Mucosa of stomach (tissue), 1 donor: ENCODE data around the gene SGCD.

ENCODE experiments used
- H3K27me3 ChIP-seq: one replicate; pipeline ENCODE4 v1.7.0; 2013; ENCODE audit warnings: mild to moderate bottlenecking, low read length; ENCODE audit not compliant: control insufficient read depth, insufficient read depth
- H3K36me3 ChIP-seq: one replicate; pipeline ENCODE4 v1.7.0; 2013; ENCODE audit warnings: low read length; ENCODE audit not compliant: control insufficient read depth, insufficient read depth
- H3K4me1 ChIP-seq: one replicate; pipeline ENCODE4 v1.7.0; 2013; ENCODE audit warnings: mild to moderate bottlenecking, low read length; ENCODE audit not compliant: control insufficient read depth, insufficient read depth
- H3K4me3 ChIP-seq: one replicate; pipeline ENCODE4 v1.7.0; 2013; ENCODE audit warnings: low read length
- H3K9ac ChIP-seq: one replicate; pipeline ENCODE4 v1.7.0; 2013; ENCODE audit warnings: mild to moderate bottlenecking, low read length, moderate library complexity
- H3K9me3 ChIP-seq: one replicate; pipeline ENCODE4 v1.7.0; 2013; ENCODE audit warnings: mild to moderate bottlenecking, low read length, moderate library complexity; ENCODE audit not compliant: control insufficient read depth
- donor health status: Pancreatic carcinoma.

SGCD gene

GRCh38 chr5:156409834-156410233 lies 82.9 kb downstream of the SGCD start:
- Histone ChIP-seq H3K9ac (no peak overlapping the region), H3K4me3 (no peak overlapping the region), H3K27me3 (no peaks in the 10 kb centered on the region), H3K4me1 (no peaks in the 10 kb centered on the region), H3K36me3 (no peaks in the 10 kb centered on the region), H3K9me3 (no peaks in the 10 kb centered on the region)

DNA sequence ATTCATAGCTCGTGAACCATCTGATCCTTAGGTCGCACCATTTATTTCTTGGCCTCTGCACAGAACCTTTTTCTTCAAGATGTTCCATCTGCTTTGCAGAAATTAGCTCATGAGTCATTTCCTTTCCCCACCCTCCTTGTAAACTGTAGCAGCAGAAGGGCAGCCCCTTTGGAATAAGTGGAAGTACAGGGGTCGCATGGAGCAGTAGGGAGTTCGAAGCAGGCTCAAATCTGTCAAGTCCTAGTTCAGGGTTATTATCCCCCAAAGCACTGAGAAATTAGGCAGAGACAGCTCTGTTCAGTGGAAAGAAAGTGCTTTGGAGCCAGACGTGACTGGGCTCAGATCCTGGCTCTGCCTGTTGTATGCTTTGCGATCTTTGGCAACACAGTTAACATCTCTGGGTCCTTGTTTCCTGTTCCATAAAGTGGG lies 84.2 kb downstream of the SGCD start:
- no peaks in the 10 kb centered on the region for H3K36me3 ChIP-seq
- H3K4me1 ChIP-seq: no peaks in the 10 kb centered on the region
- H3K27me3 ChIP-seq: no peaks in the 10 kb centered on the region
- no peak overlapping the region for H3K9ac ChIP-seq
- H3K9me3 ChIP-seq: no peaks in the 10 kb centered on the region
- H3K4me3 ChIP-seq: no peak overlapping the region

DNA sequence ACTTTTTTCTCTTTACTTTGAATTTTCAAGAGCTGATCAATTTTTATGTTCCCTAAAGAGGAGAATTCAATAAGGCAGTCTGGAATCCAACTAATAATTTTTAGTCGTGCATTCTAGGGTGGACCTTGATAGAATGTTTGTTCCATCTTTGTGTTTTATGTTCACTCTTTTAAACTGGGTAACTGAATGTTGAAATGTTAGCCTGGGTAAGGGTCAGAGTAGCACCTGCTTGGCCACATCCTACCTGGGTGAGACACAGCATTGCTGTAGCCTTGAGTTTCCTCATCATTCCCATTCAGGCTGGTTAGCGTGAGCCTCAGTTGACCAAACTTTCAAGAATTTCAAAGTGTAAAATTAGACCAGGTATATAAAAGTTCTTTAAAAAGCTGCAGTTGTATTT lies 85.0 kb downstream of the SGCD start:
- no peaks in the 10 kb centered on the region for H3K36me3 ChIP-seq
- H3K4me1 ChIP-seq: no peaks in the 10 kb centered on the region
- no peaks in the 10 kb centered on the region for H3K9me3 ChIP-seq
- no peaks in the 10 kb centered on the region for H3K27me3 ChIP-seq
- H3K9ac ChIP-seq: no peak overlapping the region
- H3K4me3 ChIP-seq: no peak overlapping the region

GRCh38 chr5:156414391-156414790 lies 87.4 kb downstream of the SGCD start:
- no peaks in the 10 kb centered on the region for H3K4me1 ChIP-seq
- no peak overlapping the region for H3K4me3 ChIP-seq
- H3K36me3 ChIP-seq: no peaks in the 10 kb centered on the region
- H3K9me3 ChIP-seq: no peaks in the 10 kb centered on the region
- H3K9ac ChIP-seq: no peak overlapping the region
- H3K27me3 ChIP-seq: no peaks in the 10 kb centered on the region

GRCh38 chr5:156419661-156420060 lies 92.7 kb downstream of the SGCD start:
- Histone ChIP-seq H3K9me3 (no peaks in the 10 kb centered on the region), H3K36me3 (no peaks in the 10 kb centered on the region)

DNA sequence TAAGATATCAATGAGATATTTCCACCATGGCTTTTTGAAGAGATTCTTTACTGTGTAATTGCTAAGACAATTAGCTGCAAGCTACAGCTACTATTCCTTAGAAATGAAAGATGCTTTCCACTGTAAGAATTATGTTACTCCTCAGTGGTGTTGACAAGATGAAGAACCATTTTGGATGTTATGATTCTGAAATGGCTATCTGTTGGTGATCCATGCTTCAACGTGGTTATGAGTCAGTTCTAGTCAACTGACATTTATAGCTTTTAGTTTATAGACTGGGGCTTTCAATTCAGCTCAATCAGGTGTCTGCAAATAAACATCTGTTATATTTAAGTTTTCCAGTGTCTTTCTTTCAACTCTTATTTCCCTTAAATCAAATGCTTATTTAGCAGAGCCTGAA lies 93.7 kb downstream of the SGCD start:
- Histone ChIP-seq H3K4me3 (no peak overlapping the region), H3K4me1 (no peaks in the 10 kb centered on the region), H3K36me3 (no peaks in the 10 kb centered on the region), H3K9me3 (no peaks in the 10 kb centered on the region), H3K9ac (no peak overlapping the region), H3K27me3 (no peaks in the 10 kb centered on the region)

More at GRCh38 chr5:156419661-156420060, 92.7 kb downstream of the SGCD start:
- Histone ChIP-seq H3K4me3 (no peak overlapping the region), H3K9ac (no peak overlapping the region), H3K4me1 (no peaks in the 10 kb centered on the region), H3K27me3 (no peaks in the 10 kb centered on the region)

GRCh38 chr5:156421798-156422197 lies 94.8 kb downstream of the SGCD start:
- no peaks in the 10 kb centered on the region for H3K36me3 ChIP-seq
- H3K9ac ChIP-seq: no peak overlapping the region
- H3K27me3 ChIP-seq: no peaks in the 10 kb centered on the region
- no peaks in the 10 kb centered on the region for H3K4me1 ChIP-seq
- no peak overlapping the region for H3K4me3 ChIP-seq
- no peaks in the 10 kb centered on the region for H3K9me3 ChIP-seq

DNA sequence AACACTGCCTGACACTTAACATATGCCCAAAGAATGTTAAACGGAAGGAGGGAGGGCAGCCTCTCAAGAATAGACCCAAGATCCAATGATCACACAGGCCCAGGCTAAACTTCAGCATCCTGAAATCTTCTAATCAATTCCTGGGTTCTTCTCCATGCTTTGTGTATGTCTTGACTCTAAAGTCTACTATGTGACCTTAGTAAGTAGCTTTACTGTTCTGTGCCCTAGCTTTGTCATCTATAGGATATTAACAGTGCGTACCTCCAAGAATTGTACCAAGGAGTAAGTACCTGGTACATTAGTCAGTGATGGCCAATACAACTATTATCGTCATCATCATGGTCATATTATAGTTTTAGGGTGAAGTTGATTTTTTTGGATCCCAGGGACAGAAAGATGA lies 96.6 kb downstream of the SGCD start:
- no peak overlapping the region for H3K4me3 ChIP-seq
- no peaks in the 10 kb centered on the region for H3K27me3 ChIP-seq
- H3K36me3 ChIP-seq: no peaks in the 10 kb centered on the region
- H3K9ac ChIP-seq: no peak overlapping the region
- H3K4me1 ChIP-seq: no peaks in the 10 kb centered on the region
- H3K9me3 ChIP-seq: no peaks in the 10 kb centered on the region

DNA sequence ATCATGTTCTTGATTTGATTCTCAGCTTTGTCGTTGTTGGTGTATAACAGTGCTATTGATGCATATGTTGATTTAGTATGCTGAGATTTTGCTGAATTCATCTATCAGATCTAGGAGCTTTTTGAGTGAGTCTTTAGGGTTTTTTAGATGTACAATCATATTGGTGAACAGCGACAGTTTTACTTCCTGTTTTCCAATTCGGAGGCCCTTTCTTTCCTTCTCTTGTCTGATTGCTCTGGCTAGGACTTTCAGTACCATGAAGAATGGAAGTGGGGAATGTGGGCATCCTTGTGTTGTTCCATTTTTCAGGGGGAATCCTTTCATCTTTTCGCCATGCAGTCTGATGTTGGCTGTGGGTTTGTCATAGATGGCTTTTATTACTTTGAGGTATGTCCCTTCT lies 100.4 kb downstream of the SGCD start:
- Histone ChIP-seq H3K9me3 (no peaks in the 10 kb centered on the region), H3K4me3 (no peak overlapping the region), H3K36me3 (no peaks in the 10 kb centered on the region), H3K27me3 (no peaks in the 10 kb centered on the region), H3K9ac (no peak overlapping the region), H3K4me1 (no peaks in the 10 kb centered on the region)

DNA sequence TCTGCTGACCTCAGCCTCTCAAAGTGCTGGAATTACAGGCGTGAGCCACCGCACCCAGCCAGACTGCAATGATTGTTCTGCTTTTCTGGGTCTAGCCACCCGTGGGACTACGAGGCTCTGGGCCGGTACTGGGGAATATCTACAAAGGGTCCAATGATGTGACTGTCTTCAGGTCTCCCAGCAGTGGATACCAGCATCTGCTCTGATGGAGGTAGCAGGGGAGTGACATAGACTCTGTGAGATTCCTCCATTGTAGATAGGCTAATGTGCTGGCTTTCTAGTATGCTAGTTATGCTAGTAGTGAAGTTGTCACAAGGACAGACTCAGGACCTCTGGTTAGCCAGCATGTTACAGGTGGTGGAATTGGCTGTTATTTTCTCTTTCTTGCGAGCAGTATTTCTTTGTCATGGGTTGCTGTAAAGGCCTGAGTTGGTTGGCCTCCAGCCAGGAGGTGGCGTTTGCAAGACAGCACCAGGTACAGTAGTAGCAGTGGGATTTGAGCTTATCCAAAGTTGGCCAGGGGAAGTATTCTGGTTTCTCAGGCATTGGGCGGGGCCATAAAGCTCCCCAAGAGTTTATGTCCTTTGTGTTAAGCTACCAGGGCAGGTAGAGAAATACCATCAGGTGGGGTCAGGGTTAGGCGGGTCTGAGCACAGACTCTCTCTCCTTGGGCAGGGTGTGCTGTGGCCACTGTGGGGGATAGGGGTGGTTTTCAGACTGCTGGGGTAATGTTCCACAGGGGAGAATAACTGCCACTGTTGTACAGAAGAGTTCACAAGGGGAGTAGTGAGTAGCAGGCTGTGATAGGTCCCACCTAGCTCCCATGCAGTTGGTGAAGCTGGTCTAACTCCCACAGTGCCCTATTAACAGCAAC lies 105.2 kb downstream of the SGCD start:
- H3K36me3 ChIP-seq: no peaks in the 10 kb centered on the region

GRCh38 chr5:156432830-156433105 lies 105.8 kb downstream of the SGCD start:
- no peaks in the 10 kb centered on the region for H3K36me3 ChIP-seq
- H3K27me3 ChIP-seq: no peaks in the 10 kb centered on the region

More for the DNA sequence above, 105.2 kb downstream of the SGCD start:
- no peak overlapping the region for H3K4me3 ChIP-seq
- no peaks in the 10 kb centered on the region for H3K4me1 ChIP-seq
- H3K9me3 ChIP-seq: no peaks in the 10 kb centered on the region
- H3K9ac ChIP-seq: no peak overlapping the region
- H3K27me3 ChIP-seq: no peaks in the 10 kb centered on the region

DNA sequence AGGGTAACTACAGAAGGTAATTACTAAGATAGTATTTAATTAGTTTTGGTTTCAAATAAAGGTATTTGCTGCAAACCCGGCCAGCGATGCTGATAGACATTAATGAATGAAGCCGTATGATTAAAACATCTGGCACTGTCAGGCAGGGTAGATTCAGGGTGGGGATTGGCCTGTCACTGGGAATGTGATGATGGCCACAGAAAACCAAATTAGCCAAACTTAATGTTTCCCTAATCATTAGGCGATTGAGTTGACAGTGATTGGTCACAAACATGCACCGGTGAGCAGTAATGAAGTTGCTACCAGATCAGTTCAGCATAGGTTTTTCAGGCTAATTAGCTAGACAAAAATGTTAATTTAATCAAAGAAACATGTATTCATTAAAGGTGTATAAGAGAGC lies 107.5 kb downstream of the SGCD start:
- no peaks in the 10 kb centered on the region for H3K27me3 ChIP-seq
- no peaks in the 10 kb centered on the region for H3K9me3 ChIP-seq
- no peaks in the 10 kb centered on the region for H3K4me1 ChIP-seq
- H3K36me3 ChIP-seq: no peaks in the 10 kb centered on the region
- H3K9ac ChIP-seq: no peak overlapping the region
- H3K4me3 ChIP-seq: no peak overlapping the region

More at GRCh38 chr5:156432830-156433105, 105.8 kb downstream of the SGCD start:
- H3K9me3 ChIP-seq: no peaks in the 10 kb centered on the region
- no peak overlapping the region for H3K4me3 ChIP-seq
- H3K9ac ChIP-seq: no peak overlapping the region
- no peaks in the 10 kb centered on the region for H3K4me1 ChIP-seq

GRCh38 chr5:156435101-156435500 lies 108.1 kb downstream of the SGCD start:
- Histone ChIP-seq H3K9ac (no peak overlapping the region), H3K9me3 (no peaks in the 10 kb centered on the region), H3K4me3 (no peak overlapping the region), H3K36me3 (no peaks in the 10 kb centered on the region), H3K4me1 (no peaks in the 10 kb centered on the region), H3K27me3 (no peaks in the 10 kb centered on the region)
